C4-2B (cell line): ENCODE results near the gene NUP155.
"Not testable (repeated sequence)": the region's sequence is repeated elsewhere in the genome, so short reads cannot be mapped to it uniquely, and the experiment has no call there.

Experiments used
- H3K27ac ChIP-seq: fragments of 450-650 bp; 2 replicates; pipeline ENCODE4 v1.5.1; 2017
- ZFX ChIP-seq: fragments of 450-650 bp; IDR thresholded peaks from 2 replicates; pipeline ENCODE4 v1.6.1; 2017
- TF ChIP-seq, protein P1 (sequence below): fragments of 450-650 bp; conservative IDR thresholded peaks from 2 replicates; pipeline ENCODE4 v1.5.1; 2017; ENCODE audit warnings: mild to moderate bottlenecking

Gene NUP155

GRCh38 chr5:37310360-37310759 lies 60.5 kb downstream of the NUP155 start:
- H3K27ac ChIP-seq, result no peak overlapping the region
- TF ChIP-seq ZFX, result no peak
- TF ChIP-seq, protein P1, sequence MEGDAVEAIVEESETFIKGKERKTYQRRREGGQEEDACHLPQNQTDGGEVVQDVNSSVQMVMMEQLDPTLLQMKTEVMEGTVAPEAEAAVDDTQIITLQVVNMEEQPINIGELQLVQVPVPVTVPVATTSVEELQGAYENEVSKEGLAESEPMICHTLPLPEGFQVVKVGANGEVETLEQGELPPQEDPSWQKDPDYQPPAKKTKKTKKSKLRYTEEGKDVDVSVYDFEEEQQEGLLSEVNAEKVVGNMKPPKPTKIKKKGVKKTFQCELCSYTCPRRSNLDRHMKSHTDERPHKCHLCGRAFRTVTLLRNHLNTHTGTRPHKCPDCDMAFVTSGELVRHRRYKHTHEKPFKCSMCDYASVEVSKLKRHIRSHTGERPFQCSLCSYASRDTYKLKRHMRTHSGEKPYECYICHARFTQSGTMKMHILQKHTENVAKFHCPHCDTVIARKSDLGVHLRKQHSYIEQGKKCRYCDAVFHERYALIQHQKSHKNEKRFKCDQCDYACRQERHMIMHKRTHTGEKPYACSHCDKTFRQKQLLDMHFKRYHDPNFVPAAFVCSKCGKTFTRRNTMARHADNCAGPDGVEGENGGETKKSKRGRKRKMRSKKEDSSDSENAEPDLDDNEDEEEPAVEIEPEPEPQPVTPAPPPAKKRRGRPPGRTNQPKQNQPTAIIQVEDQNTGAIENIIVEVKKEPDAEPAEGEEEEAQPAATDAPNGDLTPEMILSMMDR, result no peak

DNA sequence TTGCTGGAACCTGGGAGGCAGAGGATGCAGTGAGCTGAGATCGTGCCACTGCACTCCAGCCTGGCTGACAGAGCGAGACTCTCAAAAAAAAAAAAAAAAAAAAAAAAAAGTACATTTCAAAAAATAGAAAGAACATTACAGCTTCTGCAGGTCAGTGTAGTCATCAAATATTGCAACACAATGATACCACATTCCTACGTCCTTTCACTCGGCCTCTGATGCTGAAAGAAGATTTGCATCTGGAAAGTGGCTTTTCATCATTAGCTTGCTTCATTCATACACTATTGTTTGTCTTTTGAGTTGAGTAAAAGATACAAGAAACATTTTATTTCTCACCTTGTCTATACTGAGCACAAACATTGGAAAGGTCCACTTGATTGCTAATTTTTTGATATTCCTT lies 62.1 kb downstream of the NUP155 start:
- TF ChIP-seq, protein P1, result no peak
- H3K27ac ChIP-seq, result no peak overlapping the region

GRCh38 chr5:37304888-37305287 lies 66.0 kb downstream of the NUP155 start:
- TF ChIP-seq, protein P1, result no peak
- TF ChIP-seq ZFX, result no peak

DNA sequence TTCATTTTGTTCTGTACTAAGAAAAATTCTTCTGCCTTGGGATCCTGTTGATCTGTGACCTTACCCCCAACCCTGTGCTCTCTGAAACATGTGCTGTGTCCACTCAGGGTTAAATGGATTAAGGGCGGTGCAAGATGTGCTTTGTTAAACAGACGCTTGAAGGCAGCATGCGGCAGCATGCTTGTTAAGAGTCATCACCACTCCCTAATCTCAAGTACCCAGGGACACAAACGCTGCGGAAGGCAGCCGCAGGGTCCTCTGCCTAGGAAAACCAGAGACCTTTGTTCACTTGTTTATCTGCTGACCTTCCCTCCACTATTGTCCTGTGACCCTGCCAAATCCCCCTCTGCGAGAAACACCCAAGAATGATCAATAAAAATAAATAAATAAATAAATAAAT lies 74.6 kb downstream of the NUP155 start:
- not testable (repeated sequence) for H3K27ac ChIP-seq

More at GRCh38 chr5:37304888-37305287, 66.0 kb downstream of the NUP155 start:
- no peak overlapping the region for H3K27ac ChIP-seq

DNA sequence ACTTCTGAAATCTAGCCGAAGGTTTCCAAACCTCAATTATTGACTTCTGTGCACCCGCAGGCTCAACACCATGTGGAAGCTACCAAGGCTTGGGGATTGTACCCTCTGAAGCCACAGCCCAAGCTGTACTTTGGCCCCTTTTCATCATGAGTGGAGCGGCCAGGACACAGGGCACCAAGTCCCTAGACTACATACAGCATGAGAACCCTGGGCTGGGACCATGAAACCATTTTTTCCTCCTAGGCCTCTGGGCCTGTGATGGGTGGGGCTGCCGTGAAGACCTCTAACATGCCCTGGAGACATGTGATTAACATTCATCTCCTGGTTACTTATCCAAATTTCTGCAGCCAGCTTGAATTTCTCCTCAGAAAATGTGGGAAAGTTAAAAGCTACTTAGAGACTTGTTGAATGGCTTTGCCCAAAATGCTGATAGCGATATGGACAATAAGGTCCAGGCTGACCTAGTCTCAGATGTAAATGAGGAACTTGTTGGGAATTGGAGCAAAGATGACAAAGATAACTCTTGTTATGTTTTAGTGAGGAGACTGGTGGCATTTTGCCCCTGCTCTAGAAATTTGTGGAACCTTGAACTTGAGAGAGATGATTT lies 87.6 kb downstream of the NUP155 start:
- TF ChIP-seq ZFX, result no peak
- TF ChIP-seq, protein P1, result no peak

DNA sequence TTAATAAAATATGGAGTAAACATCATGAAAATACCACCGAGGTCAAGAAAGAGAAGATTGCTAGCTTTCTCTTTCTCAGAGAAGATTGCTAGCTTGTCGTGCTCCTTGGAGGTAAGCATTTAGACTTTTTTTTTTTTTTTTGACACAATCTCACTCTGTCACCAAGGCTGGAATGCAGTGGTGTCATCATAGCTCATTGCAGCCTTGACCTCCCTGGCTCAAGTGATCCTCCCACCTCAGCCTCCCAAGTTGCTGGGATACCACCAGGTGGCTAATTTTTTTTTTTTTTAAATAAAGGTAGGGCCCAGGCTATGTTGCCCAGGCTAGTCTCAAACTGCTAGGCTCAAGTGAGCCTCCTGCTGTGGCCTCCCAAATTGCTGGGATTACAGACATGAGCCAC lies 95.4 kb downstream of the NUP155 start:
- TF ChIP-seq, protein P1, result no peak
- TF ChIP-seq ZFX, result no peak
- no peak overlapping the region for H3K27ac ChIP-seq

More for the DNA sequence above, 87.6 kb downstream of the NUP155 start:
- no peak overlapping the region for H3K27ac ChIP-seq

DNA sequence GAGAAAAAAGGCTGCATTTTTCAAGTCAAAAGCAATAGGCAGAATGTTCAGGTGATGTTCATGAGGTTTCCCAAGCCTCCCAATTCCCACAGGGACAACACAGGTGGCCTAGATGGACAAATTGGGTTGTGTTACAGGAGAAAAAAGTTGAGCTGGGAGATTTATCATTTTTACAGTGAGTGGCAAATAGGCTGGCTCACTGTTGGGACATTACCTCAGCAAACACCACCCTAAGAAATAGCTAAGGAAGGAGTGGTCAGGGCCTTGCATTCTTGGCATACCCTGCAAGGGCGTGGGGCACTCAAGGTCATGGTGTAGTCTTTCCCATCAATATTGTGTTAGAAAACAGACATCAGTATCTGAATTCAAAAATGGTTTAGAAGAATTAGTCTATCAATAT lies 98.4 kb downstream of the NUP155 start:
- TF ChIP-seq, protein P1, result no peak
- no peak for TF ChIP-seq ZFX
- no peak overlapping the region for H3K27ac ChIP-seq

- H3K27ac ChIP-seq, result not testable (repeated sequence)
Measured at GRCh38 chr5:37268100-37268499, 102.8 kb downstream of the NUP155 start.
